ENCODE measurements around the gene C20orf202.
A peak's percentile ranks its signal among the peaks of the same experiment; 100 is the strongest.
"Not testable (repeated sequence)": the region's sequence is repeated elsewhere in the genome, so short reads cannot be mapped to it uniquely, and the experiment has no call there.

C20orf202 gene

DNA sequence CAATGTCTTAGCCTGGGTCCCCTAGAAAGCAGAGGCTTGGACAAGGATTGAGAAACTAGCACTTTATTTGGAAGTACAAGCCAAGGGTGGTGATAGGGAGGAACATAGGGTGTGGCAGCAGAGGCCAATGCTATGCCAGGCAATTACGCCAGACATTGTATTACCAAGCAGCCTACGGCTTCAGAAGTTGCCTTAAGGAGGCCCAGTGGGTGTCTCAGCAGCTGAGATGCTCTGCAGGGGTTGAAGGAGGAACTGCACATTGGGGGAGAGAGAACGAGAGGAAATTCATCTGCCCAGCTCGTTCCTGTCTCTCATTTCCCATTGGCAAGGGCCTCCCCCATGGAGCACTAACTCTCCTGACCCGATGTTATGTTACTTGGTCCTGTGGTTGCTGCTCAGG is 859 bp downstream of the C20orf202 start:
- TF ChIP-seq JUND (IDR thresholded peaks at IDR 0.05; ENCODE audit: low read depth): no peak
- in situ Hi-C loops (cut with HindIII; ENCODE audit: low pct_unique_long_range_greater_than_20kb, low sequenced_read_pairs): no loop called here
- no peak for DNase-seq (ENCODE audit: low read depth in 1 of 2, low spot score in 1 of 2)

DNA sequence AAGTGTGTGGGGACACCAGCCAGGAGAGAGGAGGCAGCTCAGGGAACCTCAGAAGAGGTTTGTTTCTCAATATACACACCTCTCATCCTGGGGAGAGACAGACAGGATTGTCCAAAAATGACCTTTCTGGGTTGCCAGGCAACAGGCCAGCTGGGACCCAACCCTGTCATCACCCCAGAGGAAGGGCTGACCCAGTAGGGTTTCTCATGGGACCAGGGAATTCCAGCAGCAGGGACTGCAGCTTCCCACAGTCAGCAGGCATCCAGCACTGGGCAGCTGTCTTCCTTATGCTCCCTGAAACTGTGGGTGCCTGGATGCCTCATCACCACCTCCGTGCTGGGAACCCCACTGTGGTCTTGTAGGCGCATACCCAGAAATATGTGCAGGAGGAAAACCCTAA is 1.3 kb downstream of the C20orf202 start:
- TF ChIP-seq JUND (IDR thresholded peaks at IDR 0.05; ENCODE audit: low read depth): no peak
- DNase-seq (ENCODE audit: low read depth in 1 of 2, low spot score in 1 of 2): no peak
- in situ Hi-C loops (cut with HindIII; ENCODE audit: low pct_unique_long_range_greater_than_20kb, low sequenced_read_pairs): no loop called here

DNA sequence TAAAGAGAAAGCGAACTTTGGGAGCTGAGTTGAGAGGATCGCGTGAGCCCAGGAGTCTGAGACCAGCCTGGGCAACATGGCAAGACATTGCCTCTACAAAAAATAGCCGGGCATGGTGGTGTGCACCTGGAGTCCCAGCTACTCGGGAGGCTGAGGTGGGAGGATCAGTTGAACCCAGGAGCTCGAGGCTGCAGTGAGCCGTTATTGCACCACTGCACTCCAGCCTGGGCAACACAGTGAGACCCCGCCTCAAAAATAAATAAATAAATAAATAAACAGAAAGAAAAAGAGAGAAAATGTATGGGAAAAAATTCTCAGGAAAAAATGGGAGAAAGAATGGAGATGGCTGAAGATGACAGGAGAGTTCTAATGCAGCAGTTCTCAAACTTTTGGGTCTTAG is 2.5 kb downstream of the C20orf202 start:
- in situ Hi-C loops (cut with HindIII; ENCODE audit: low pct_unique_long_range_greater_than_20kb, low sequenced_read_pairs): no loop called here
- no peak for TF ChIP-seq JUND (IDR thresholded peaks at IDR 0.05; ENCODE audit: low read depth)
- no peak for DNase-seq (ENCODE audit: low read depth in 1 of 2, low spot score in 1 of 2)

DNA sequence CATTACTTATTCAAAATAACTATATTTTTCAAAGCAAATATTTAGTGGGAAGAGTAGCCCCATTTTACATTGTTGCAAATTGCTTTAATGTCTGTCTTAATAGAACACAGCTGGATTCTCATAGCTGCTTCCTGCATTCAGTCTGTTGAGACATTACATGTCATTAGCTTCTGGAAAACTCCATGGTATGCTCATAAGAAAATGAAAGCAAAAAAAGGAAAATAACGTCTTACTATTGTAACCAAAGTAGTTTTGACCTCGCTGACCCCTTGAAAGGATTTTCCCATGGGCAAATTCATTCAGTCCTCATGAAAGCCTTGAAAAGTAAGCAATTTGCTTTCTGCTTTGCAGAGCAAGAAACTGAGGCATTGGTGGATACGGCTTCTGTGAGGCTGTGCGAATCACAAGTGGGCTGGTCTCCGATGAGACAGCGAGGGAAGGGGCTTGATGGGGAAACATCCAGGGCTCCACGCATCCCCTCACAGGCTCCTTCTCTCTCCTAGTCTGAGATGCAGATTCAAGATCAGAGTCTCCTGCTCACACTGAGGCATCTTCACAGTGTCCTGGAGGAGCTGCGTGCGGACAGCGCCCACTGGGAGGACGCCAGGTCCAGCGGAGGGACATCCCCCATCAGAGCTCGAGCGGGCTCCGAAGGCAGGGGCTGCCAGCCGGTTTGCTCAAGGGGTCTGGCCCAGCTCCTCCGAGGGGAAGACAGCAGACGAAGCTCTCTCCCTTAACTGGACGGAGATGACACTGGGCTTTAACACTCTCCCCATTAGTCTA is 3.3 kb downstream of the C20orf202 start:
- no peak for DNase-seq (ENCODE audit: low read depth in 1 of 2, low spot score in 1 of 2)
- no peak for TF ChIP-seq JUND (IDR thresholded peaks at IDR 0.05; ENCODE audit: low read depth)
- in situ Hi-C loops (cut with HindIII; ENCODE audit: low pct_unique_long_range_greater_than_20kb, low sequenced_read_pairs): no loop called here

GRCh38 chr20:1207293-1207878 is 4.1 kb downstream of the C20orf202 start:
- TF ChIP-seq JUND (IDR thresholded peaks at IDR 0.05; ENCODE audit: low read depth): no peak
- no peak for DNase-seq (ENCODE audit: low read depth in 1 of 2, low spot score in 1 of 2)
- in situ Hi-C loops (cut with HindIII; ENCODE audit: low pct_unique_long_range_greater_than_20kb, low sequenced_read_pairs): no loop called here

GRCh38 chr20:1209447-1210387 is 6.5 kb downstream of the C20orf202 start:
- no peak for TF ChIP-seq JUND (IDR thresholded peaks at IDR 0.05; ENCODE audit: low read depth)
- DNase-seq (ENCODE audit: low read depth in 1 of 2, low spot score in 1 of 2): no peak
- in situ Hi-C loops (cut with HindIII; ENCODE audit: low pct_unique_long_range_greater_than_20kb, low sequenced_read_pairs): no loop called here

DNA sequence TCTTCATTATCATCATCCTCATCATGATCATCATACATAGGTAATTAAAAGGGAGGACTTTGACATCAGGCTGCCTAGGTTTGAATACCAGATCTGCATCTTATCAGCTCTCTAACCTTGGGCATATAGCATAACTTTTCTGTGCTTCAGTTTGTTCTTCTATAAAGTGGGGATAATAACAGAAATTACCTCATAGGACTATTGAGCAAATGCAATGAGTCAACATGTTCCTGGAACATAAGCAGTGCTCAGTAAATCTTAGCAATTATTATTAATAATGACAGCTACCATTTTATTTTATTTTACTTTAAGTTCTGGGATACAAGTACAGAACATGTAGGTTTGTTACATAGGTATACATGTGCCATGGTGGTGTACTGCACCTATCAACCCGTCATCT is 7.2 kb downstream of the C20orf202 start:
- no peak for TF ChIP-seq JUND (IDR thresholded peaks at IDR 0.05; ENCODE audit: low read depth)
- no peak for DNase-seq (ENCODE audit: low read depth in 1 of 2, low spot score in 1 of 2)
- in situ Hi-C loops (cut with HindIII; ENCODE audit: low pct_unique_long_range_greater_than_20kb, low sequenced_read_pairs): no loop called here

DNA sequence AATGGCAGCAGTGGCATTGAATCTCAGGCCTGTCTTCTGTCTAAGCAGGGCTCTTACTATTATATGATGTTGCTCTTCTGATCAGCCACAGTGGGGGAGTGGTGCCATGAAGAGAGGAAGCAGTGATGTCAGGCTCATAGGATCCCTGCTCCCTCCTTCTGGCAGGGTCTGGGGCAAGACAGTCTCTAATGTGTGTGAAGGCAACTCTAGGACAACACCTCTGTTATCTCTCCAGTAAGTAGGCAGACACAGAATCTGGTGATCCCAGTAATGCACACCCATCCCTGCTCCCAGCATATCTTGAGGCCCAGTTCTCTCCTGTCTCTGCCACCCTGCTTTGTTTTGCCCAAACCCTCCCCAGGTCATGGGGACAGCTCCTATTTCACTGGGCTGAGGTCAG is 8.8 kb downstream of the C20orf202 start:
- no peak for TF ChIP-seq JUND (IDR thresholded peaks at IDR 0.05; ENCODE audit: low read depth)
- in situ Hi-C loops (cut with HindIII; ENCODE audit: low pct_unique_long_range_greater_than_20kb, low sequenced_read_pairs): no loop called here
- DNase-seq (ENCODE audit: low read depth in 1 of 2, low spot score in 1 of 2): no peak

DNA sequence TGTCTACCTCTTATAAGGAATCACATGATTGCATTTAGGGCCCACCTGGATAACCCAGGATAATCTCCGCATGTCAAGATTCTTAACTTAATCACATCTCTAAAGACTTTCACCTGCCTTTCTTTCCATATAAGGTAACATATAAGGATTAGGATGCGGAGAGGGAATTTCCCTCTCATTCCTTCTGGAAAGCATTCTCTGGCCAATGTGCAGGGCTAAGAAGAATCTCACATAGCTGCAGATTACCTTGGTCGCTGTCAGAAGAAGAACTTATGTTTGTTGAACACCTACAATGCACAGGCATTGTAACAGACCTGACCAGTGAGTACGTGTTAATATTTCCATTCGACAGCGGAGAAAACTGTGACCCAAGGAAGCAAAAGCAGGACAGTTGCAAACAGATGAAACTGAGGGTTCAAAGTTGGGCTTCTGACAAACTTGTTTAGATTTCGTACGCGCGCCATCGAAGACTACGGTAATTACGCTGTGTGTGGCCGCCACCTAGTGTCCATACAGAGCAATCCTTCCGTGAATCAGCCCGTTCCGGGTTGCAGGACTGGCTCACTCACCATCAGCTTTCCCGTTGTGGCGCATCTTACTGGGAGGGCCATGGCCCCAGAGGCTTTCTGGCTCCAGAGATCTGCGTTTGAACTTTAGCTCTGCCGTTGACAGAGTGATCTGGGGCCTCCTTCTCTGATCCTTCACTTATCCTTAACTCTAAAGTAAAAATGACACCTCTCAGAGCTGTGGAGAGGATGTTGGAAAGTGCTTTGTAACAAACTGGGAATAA is 9.5 kb downstream of the C20orf202 start:
- peak; percentile 67 to 79 for DNase-seq (ENCODE audit: low read depth in 1 of 2, low spot score in 1 of 2)
- no peak for TF ChIP-seq JUND (IDR thresholded peaks at IDR 0.05; ENCODE audit: low read depth)
- in situ Hi-C loops (cut with HindIII; ENCODE audit: low pct_unique_long_range_greater_than_20kb, low sequenced_read_pairs): no loop called here

DNA sequence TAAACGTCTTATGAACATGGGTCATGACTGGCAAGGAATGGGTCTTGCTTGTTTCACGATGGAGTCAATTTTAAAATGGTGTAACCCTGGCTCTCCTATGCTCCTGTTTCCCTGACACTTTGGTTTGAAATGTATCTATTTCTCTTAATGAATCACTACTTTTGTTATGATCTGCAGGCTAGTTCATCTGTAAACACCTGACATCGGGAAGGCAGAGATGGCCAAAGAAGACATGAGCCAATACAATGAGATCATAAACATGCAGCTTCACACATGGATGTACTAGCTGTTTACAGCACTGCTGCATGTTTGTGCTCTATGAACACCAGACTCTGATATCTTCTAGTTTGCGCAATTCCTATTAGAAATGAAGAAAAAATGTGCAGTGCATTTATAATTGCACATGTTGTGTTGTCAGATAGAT is 11.6 kb downstream of the C20orf202 start:
- in situ Hi-C loops (cut with HindIII; ENCODE audit: low pct_unique_long_range_greater_than_20kb, low sequenced_read_pairs): no loop called here
- no peak for TF ChIP-seq JUND (IDR thresholded peaks at IDR 0.05; ENCODE audit: low read depth)
- no peak for DNase-seq (ENCODE audit: low read depth in 1 of 2, low spot score in 1 of 2)

- TF ChIP-seq JUND (IDR thresholded peaks at IDR 0.05; ENCODE audit: low read depth): no peak
- DNase-seq (ENCODE audit: low read depth in 1 of 2, low spot score in 1 of 2): no peak
- in situ Hi-C loops (cut with HindIII; ENCODE audit: low pct_unique_long_range_greater_than_20kb, low sequenced_read_pairs): no loop called here
Measured at GRCh38 chr20:1215386-1216170, 12.3 kb downstream of the C20orf202 start.

GRCh38 chr20:1216527-1217427 is 13.5 kb downstream of the C20orf202 start:
- in situ Hi-C loops (cut with HindIII; ENCODE audit: low pct_unique_long_range_greater_than_20kb, low sequenced_read_pairs); DNase-seq (ENCODE audit: low read depth in 1 of 2, low spot score in 1 of 2): not testable (repeated sequence)

DNA sequence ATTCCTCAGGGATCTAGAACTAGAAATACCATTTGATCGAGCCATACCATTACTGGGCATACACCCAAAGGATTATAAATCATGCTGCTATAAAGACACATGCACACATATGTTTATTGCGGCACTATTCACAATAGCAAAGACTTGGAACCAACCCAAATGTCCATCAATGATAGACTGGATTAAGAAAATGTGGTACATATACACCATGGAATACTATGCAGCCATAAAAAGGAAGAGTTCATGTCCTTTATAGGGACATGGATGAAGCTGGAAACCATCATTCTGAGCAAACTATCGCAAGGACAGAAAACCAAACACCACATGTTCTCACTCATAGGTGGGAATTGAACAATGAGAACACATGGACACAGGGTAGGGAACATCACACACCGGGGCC is 19.5 kb downstream of the C20orf202 start:
- DNase-seq (ENCODE audit: low read depth in 1 of 2, low spot score in 1 of 2); in situ Hi-C loops (cut with HindIII; ENCODE audit: low pct_unique_long_range_greater_than_20kb, low sequenced_read_pairs): not testable (repeated sequence)

Data from T47D (cell line).